GM18868 (cell line): ENCODE results near the gene KIF6.
"Not testable (repeated sequence)": the region's sequence is repeated elsewhere in the genome, so short reads cannot be mapped to it uniquely, and the experiment has no call there.

Experiments used
- ATAC-seq: cut with Tn5 transposase; IDR thresholded peaks from one replicate; pipeline ENCODE4 v1.9.1; 2021; ENCODE audit warnings: mild to moderate bottlenecking, moderate library complexity; ENCODE audit not compliant: unreplicated experiment

The KIF6 gene

GRCh38 chr6:39714802-39715201, 10.4 kb downstream of the KIF6 start:
- ATAC-seq: no peak

DNA sequence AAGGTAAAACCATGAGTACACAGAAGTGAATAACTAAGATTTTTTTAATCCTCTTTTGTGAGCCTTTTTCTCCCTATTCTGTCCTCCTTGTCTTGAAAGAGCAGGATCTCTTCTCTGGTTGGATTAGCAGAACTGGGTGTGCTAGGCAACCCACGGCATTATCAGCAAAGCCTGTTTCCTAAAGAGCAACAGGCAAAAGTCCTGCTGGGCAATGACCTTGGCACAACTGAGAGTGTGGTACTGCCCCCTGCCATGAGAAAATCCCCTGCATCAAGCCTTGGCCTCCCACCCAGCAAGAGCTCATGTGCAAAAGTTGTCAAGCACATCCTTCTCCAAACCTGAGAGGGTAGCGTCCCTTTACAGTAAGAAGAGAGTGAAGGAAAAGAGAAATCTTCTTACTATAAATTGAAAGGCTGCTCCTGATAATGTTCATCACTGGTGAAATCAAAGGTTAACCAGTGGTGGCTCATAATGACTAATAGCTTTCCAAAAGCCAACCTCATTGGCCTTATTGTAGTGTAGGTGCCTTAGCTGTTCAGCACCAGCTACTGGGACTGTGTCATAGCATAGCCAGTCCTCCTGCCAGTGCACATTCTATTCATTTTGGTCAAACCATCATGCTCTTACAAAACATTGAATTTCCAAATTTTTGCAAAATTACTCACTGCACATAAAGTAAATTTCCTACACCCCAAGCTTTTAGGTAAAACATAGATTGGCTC, 17.1 kb downstream of the KIF6 start:
- ATAC-seq: no peak

DNA sequence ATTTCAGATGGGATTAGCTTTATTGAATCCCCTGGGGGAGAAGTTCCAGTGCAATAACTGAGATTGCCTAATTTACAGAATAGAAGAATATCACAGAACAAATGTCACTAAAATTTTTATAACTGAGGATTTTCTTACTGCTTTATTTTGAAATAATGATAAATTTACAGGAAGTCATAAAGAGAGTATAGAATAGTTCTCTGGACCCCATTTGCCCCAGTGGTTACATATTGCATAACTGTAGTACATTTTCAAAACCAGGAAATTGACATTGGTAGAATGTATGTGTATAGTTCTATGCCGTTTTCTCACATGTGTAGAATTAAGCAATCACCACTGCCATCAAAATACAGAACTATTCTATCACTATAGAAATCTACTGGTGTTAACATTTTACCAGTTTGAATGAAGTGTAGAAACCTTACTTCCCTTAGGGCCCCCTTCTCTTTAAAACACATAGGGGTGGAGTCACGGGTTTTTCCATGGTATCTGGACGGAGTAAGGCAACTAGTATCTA, 18.3 kb downstream of the KIF6 start:
- ATAC-seq: no peak

- ATAC-seq: no peak
Measured at GRCh38 chr6:39702265-39702664, 22.9 kb downstream of the KIF6 start.

DNA sequence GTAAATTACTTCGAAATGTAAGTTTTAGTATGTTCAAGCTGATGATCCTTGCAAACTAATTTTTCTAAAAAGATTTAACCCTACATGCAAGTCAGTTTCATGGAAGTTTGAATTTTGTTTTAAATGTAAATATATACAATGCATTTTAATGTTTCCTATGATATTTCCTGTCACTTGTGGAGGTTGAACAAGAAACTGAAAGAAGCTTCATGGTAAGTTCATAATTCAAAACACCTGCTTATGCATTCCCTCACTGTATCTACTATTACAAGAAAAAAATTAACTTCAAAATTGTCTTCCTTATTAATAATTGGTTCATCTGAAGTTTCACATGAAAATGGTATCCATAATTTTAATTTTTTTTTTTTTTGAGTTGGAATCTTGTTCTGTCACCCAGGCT, 24.8 kb downstream of the KIF6 start:
- ATAC-seq: no peak

DNA sequence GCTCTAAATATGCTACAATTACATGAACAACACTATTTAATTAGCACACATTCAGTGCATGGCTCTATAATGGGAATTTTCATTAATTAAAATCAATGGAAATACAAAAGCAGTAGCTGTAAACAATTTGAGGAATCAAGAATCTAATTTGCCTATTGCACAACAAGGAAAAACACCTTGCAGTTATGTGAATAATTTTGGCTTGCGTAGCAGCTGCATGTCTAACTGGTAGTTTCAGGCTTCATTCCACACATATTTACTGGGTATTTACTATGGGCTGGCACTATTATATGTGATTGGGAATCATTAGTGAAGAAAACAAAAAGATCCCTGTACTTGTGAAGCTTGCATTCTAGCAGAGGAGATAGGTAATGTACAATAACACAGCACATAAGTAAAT, 26.4 kb downstream of the KIF6 start:
- no peak for ATAC-seq

- no peak for ATAC-seq
Measured at GRCh38 chr6:39696986-39697788, 28.0 kb downstream of the KIF6 start.

GRCh38 chr6:39695447-39695846, 29.8 kb downstream of the KIF6 start:
- no peak for ATAC-seq

- no peak for ATAC-seq
Measured at GRCh38 chr6:39693206-39693605, 32.0 kb downstream of the KIF6 start.

DNA sequence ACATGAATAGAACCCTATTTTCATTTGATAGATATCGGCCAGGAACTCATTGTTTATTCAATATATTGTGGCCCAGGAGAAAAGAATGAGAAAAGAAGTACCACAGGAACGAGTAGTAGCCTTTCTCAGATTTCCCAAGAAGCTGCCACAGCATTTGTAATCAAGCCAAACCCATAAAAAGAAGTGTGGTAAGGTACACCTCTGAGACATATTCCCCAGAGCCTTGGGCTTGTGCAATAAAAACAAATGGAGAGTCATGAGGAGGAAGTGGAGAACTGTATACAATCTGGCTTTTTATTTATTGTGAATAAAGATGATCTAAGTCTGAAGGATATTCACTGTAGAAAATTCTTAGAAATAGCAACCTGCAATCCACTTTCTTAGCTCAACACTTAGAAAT, 36.7 kb downstream of the KIF6 start:
- no peak for ATAC-seq

DNA sequence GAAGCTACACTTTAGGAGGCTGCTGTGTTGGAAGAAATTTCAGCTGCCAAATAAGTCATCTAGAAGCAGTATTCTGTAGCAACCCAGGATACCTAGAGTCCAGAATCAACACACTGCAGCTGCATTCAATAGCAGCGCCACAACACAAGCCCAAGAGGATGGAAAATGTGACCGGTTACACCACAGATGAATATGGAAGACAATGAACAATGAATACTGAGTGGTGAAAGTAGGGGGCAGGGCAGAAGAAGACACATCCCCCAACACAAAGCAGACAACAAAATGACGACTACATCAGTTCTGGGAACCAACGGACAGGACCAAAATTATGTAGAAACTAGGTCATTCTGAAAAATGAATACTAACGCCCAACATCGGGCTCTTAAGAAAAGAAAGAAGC, 38.2 kb downstream of the KIF6 start:
- no peak for ATAC-seq

GRCh38 chr6:39685938-39686337, 39.3 kb downstream of the KIF6 start:
- ATAC-seq: no peak

DNA sequence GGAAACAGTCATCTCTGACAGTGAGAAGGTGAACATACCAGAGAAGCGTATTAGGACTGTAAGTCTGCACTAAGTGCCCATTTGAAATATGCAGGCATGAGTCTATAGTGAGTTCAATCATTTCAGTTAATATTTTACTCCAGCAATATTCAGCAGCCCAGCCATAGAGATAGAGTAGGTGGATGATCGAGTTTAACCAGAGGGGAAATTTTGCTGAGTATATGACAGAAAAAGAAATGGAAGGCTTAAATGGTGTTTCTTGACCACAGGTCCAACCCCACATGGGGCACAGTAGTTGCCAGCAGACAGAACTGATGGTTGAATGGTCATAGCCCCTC, 39.8 kb downstream of the KIF6 start:
- ATAC-seq: no peak

DNA sequence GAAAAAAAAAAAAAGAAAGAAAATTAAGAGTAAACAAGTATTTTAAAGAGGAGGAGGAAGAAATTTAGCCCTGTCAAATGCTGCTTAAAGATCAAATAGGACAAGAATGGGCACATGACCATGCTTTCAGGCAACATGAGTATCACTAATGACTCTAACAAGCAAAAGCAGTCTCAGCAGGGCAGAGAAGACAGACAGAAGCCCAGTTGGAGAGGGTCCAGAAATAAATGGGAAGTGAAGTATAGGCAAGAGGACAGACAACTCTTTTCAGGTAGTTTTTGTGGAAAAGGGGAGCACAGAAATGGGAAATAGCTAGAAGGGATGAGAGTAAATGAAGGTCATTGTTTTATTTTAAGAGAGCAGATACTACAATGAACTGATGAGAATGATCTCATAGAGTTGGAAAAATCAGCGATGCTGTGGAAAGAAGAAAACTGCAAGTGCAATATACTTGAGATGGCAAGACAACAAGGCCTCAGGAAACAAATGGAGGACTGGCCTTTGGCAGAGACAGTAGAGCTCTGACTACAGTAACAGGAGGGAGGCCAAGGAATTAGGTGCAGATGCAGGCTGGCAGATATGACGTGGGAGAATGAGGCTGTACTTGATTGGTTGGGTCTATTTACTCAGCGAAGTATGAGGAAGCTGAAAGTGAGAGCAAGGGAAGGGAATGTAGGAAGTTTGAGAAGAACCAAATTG, 40.3 kb downstream of the KIF6 start:
- no peak for ATAC-seq

GRCh38 chr6:39681674-39682121, 43.5 kb downstream of the KIF6 start:
- ATAC-seq: no peak

DNA sequence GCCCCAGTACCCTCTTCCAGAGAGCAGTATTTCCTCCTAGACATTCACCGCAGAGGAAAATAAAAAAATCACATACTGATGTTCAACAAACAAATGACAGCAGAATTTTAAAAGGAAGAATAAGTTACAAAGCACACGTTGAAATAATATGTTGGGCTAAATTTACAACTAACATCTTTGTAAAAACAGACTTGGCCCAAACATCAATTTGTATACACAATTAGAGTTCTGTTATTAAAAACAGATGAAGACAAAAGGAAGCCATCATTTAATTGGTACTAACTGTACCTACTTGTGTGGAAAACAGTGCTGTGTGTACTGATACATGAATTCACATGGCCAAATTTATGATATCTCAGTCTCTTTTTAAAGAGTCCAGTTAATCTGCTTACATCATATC, 46.3 kb downstream of the KIF6 start:
- no peak for ATAC-seq

DNA sequence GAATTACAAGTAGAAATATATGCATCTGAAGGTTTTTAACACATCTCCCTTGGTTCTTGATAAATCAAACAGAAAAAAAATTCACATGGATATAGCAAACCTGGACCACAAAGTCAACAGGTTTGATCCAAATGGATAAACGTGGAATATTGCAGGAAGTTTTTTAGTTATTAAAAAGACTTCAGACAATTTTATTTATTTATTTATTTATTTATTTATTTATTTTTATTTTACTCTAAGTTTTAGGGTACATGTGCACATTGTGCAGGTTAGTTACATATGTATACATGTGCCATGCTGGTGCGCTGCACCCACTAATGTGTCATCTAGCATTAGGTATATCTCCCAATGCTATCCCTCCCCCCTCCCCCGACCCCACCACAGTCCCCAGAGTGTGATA, 47.9 kb downstream of the KIF6 start:
- ATAC-seq: not testable (repeated sequence)

GRCh38 chr6:39670519-39670918, 54.7 kb downstream of the KIF6 start:
- ATAC-seq: no peak

- no peak for ATAC-seq
Measured at GRCh38 chr6:39669973-39670342, 55.2 kb downstream of the KIF6 start.

GRCh38 chr6:39669207-39669972, 55.8 kb downstream of the KIF6 start:
- ATAC-seq: no peak
